ENCODE results near the gene PKNOX2. TPM values are rescaled to one million over a fixed set of nuclear protein-coding genes. Genes with fewer than 3 reads are reported as not detected.

PKNOX2 gene
- total and polyA plus RNA-seq, 2 donors: 4.7 to 6.5 TPM

DNA sequence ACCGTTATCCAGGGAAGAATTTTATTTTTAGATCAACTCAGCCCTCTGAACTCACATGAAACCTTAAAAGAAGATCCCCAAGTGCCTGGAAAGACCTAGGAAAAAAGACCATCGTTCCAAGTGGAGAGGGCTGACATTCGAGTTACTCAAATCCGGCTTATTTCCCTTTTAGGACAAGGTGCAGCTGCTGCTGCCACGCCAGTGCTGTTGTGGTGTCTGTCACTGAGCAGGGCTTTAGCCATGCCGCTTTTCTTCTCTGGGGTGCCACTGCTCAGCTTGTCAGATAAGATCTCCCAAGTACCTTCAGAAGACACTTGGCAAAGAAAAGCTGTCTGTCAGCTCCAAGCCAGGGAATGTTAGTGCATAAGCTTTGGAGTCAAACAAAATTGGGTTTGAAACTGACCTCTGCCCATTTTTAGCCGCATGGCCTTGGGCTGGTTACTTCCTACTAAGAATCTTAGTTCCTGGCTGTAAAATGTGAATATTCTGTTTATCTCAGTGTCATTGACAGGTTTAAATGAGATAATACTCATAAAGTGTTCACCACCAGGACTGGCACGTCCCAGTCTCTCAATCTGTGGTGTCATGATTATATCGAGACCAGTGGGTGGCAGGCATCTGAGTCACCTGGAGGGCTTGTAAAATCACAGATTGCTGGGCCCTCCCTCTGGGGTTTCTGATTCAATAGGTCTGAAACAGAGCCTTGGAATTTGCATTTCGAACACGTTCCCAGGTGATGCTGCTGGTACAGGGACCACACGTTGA, 117.5 kb downstream of the PKNOX2 start:
- WGBS: 43% methylated on average over 12 of the region's 12 CpGs
- DNase-seq (ENCODE audit: extremely low spot score): no peak
- H3K27ac ChIP-seq (ENCODE audit: low read depth): no peak overlapping the region

DNA sequence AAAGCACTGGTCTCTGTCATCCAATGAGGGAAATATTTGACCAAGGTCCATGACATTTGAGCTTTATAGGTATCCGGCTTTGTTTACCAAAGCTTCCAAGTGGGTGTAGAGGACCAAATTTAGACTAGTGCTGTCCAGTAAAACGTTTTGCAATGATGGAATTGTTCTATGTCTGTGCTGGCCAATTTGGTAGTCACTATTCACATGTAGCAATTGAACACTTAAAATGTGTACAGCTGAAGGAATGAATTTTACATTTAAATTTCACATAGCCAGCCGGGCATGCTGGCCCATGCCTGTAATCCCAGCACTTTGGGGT, 118.0 kb downstream of the PKNOX2 start:
- no peak for DNase-seq (ENCODE audit: extremely low spot score)
- WGBS: 54% methylated on average over 3 of the region's 3 CpGs
- no peak overlapping the region for H3K27ac ChIP-seq (ENCODE audit: low read depth)
- no peaks in the 10 kb centered on the region for H3K36me3 ChIP-seq (ENCODE audit: insufficient read depth)
- peaks cover 5% of the 10 kb centered on the region for H3K4me1 ChIP-seq (ENCODE audit: insufficient read depth)
- no peak overlapping the region for H3K4me3 ChIP-seq (ENCODE audit: low read depth, low read length)

More for the DNA sequence above, 117.5 kb downstream of the PKNOX2 start:
- Histone ChIP-seq H3K36me3 (ENCODE audit: insufficient read depth) (no peaks in the 10 kb centered on the region), H3K4me3 (ENCODE audit: low read depth, low read length) (no peak overlapping the region), H3K4me1 (ENCODE audit: insufficient read depth) (peaks cover 2% of the 10 kb centered on the region)

- H3K27ac ChIP-seq (ENCODE audit: low read depth): no peak overlapping the region
- DNase-seq (ENCODE audit: extremely low spot score): no peak
- no peaks in the 10 kb centered on the region for H3K36me3 ChIP-seq (ENCODE audit: insufficient read depth)
- H3K4me3 ChIP-seq (ENCODE audit: low read depth, low read length): no peak overlapping the region
- H3K4me1 ChIP-seq (ENCODE audit: insufficient read depth): peaks cover 5% of the 10 kb centered on the region
- 87% methylated on average over 10 of the region's 10 CpGs for WGBS
These were observed 119.8 kb downstream of the PKNOX2 start for GRCh38 chr11:125284245-125284850.

- no peak overlapping the region for H3K4me3 ChIP-seq (ENCODE audit: low read depth, low read length)
- 85% methylated on average over 7 of the region's 7 CpGs for WGBS
- no peak for DNase-seq (ENCODE audit: extremely low spot score)
- H3K27ac ChIP-seq (ENCODE audit: low read depth): no peak overlapping the region
- peaks cover 5% of the 10 kb centered on the region for H3K4me1 ChIP-seq (ENCODE audit: insufficient read depth)
- H3K36me3 ChIP-seq (ENCODE audit: insufficient read depth): no peaks in the 10 kb centered on the region
These were observed 121.3 kb downstream of the PKNOX2 start for GRCh38 chr11:125285844-125286243.

DNA sequence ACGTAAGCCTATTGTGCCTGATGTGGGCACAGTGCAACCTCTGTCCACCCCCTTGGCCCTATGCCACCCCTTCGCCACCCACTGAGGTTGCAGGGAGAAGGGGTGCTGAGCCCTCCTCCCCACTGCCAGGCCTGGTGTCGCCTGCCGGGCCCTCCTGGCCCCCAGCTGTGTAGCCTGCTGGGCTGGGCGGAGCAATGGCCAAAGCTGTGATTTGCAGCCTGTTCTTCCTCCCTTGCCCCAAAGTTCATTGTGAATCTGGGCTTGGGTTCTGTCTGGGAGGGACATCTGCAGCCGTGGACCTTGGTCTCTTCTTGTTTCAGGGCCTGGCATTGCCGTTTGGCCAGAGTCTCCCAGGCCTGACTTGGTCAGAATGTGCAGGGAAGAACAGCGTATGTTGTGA, 121.9 kb downstream of the PKNOX2 start:
- 72% methylated on average over 8 of the region's 8 CpGs for WGBS
- no peak for DNase-seq (ENCODE audit: extremely low spot score)
- Histone ChIP-seq H3K4me3 (ENCODE audit: low read depth, low read length) (no peak overlapping the region), H3K36me3 (ENCODE audit: insufficient read depth) (no peaks in the 10 kb centered on the region), H3K27ac (ENCODE audit: low read depth) (no peak overlapping the region), H3K4me1 (ENCODE audit: insufficient read depth) (peaks cover 5% of the 10 kb centered on the region)

DNA sequence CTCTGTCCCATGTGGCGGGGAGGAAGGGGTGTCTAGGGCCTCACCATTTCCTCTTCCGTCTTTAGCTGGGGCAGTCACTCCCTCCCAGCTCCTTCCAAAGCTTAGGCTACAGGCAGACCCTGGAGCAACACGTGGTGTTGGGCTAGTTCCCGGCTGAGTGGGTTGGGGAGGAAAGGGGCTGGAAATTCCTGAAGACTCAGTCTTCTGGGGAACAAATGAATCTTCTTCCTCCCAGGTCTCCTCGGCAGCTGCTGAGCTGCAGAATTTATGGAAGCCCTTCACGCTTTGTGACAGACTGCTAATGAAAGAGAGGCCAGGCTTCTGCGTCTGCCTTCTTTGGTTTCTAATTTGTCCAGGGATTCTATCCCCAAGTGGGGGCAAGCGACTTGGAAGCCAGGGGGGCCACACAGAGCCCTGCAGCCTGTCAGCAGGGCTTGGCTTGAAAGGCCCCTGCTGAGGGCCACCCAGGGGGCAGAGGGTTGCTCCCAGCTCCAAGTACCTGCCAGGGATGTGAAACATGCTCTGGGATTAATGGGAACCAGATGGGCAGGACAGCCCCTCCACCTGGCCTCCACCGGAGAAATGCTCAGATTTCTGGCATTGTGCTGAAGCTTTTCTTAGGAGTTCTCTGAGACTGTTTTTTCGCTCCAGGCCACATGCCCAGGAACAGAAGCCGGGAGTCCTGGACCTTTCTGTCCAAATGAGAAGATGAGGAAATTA, 123.1 kb downstream of the PKNOX2 start:
- peak; percentile 54 for DNase-seq (ENCODE audit: extremely low spot score)
- Histone ChIP-seq H3K27ac (ENCODE audit: low read depth) (no peak overlapping the region), H3K36me3 (ENCODE audit: insufficient read depth) (no peaks in the 10 kb centered on the region), H3K4me3 (ENCODE audit: low read depth, low read length) (no peak overlapping the region), H3K4me1 (ENCODE audit: insufficient read depth) (peaks cover 3% of the 10 kb centered on the region)
- WGBS: 46% methylated on average over 11 of the region's 11 CpGs

DNA sequence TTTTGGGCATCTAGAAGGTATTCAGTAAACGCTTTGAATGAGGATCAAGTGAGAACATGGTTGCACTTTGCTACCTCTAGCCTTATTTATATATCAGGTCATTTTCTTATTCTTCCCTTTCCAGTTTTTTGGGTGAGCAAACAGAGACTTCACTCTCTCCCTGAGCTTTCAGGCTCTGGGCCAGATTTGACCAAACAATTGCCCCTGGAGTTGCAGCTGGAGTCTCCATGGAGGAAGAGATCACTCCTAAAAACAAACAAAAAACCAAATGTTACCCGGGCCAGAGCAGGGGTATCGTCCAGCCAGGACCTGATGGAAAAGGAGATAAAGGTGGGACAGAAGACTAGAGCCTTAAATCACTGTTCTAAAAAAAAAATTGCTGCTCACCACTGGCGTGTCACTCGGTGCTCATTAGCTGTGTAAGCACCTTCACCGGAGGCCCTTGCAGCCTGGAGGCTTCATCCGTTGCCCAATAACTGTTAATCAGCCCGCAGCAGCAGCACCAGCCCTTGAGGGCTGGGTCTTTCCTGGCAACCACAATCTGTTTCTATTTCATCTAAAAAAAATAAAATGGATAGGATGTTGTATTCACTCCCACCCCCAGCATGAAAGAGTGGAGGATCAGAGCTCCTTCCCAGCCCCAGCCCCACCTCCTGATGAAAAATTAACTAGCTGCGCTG, 125.0 kb downstream of the PKNOX2 start:
- no peak for DNase-seq (ENCODE audit: extremely low spot score)
- H3K4me1 ChIP-seq (ENCODE audit: insufficient read depth): peaks cover 3% of the 10 kb centered on the region
- 63% methylated on average over 9 of the region's 9 CpGs for WGBS
- no peak overlapping the region for H3K4me3 ChIP-seq (ENCODE audit: low read depth, low read length)
- no peaks in the 10 kb centered on the region for H3K36me3 ChIP-seq (ENCODE audit: insufficient read depth)
- H3K27ac ChIP-seq (ENCODE audit: low read depth): no peak overlapping the region

- Histone ChIP-seq H3K27ac (ENCODE audit: low read depth) (no peak overlapping the region), H3K36me3 (ENCODE audit: insufficient read depth) (no peaks in the 10 kb centered on the region), H3K4me1 (ENCODE audit: insufficient read depth) (peaks cover 3% of the 10 kb centered on the region), H3K4me3 (ENCODE audit: low read depth, low read length) (no peak overlapping the region)
- WGBS: 80% methylated on average over 5 of the region's 5 CpGs
- DNase-seq (ENCODE audit: extremely low spot score): no peak
These were observed 125.7 kb downstream of the PKNOX2 start for GRCh38 chr11:125290263-125290662.

- DNase-seq (ENCODE audit: extremely low spot score): no peak
- H3K4me3 ChIP-seq (ENCODE audit: low read depth, low read length): no peak overlapping the region
- no peak overlapping the region for H3K27ac ChIP-seq (ENCODE audit: low read depth)
- WGBS: 94% methylated on average over 6 of the region's 6 CpGs
- H3K36me3 ChIP-seq (ENCODE audit: insufficient read depth): no peaks in the 10 kb centered on the region
- peaks cover 3% of the 10 kb centered on the region for H3K4me1 ChIP-seq (ENCODE audit: insufficient read depth)
These were observed 127.5 kb downstream of the PKNOX2 start for GRCh38 chr11:125292100-125292499.

GRCh38 chr11:125293596-125293995, 129.0 kb downstream of the PKNOX2 start:
- no peak overlapping the region for H3K4me3 ChIP-seq (ENCODE audit: low read depth, low read length)
- no peaks in the 10 kb centered on the region for H3K36me3 ChIP-seq (ENCODE audit: insufficient read depth)
- no peak for DNase-seq (ENCODE audit: extremely low spot score)
- H3K4me1 ChIP-seq (ENCODE audit: insufficient read depth): no peaks in the 10 kb centered on the region
- 94% methylated on average over 5 of the region's 5 CpGs for WGBS
- H3K27ac ChIP-seq (ENCODE audit: low read depth): no peak overlapping the region

DNA sequence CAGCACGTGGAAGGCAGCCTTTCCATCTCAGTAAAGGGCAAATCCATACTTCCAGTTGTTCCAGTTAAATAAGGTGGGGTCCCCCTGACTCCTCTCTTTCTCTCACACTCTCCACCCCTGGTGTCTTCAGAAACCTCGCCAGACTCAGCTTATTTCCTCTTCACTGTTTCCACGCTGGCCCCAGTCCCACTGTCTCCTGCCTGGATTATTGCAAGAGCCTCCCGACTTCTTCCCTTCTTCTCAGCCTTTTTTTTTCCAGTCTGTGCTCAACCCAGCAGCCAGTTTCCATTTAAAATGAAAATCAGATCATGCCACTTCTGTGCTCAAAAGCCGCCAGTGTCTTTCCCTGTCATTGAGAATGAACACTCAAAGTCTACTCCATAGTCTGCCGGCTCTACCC, 131.4 kb downstream of the PKNOX2 start:
- Histone ChIP-seq H3K4me1 (ENCODE audit: insufficient read depth) (no peaks in the 10 kb centered on the region), H3K36me3 (ENCODE audit: insufficient read depth) (no peaks in the 10 kb centered on the region), H3K4me3 (ENCODE audit: low read depth, low read length) (no peak overlapping the region), H3K27ac (ENCODE audit: low read depth) (no peak overlapping the region)
- DNase-seq (ENCODE audit: extremely low spot score): no peak
- WGBS: 41% methylated on average over 6 of the region's 6 CpGs

DNA sequence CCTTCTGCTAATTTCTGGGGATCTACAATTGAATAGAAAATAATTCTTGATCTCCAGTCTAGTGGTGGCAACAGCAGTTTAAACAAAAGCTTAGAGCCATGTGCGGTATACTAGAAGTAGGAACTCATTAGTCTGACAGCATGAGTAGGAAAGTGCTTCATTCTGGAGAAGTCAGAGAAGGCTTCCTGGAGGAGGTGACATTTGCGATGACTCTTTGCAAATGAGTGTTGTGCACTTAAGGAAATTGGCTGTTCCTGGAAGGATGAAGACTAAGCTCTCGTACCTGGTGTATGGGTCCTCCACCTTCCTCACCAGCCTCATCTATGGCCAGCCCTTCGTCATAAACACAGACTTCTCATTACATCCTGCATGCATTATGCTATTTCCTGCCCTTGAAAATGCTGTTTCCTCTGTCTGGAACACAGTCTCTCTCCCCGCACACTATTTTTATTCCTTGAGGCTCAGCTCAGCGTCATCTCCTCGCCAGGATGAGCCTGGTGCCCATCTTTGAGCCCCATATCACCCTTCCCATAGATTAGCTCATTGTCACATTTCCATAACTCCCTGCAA, 132.9 kb downstream of the PKNOX2 start:
- no peak for DNase-seq (ENCODE audit: extremely low spot score)
- no peak overlapping the region for H3K4me3 ChIP-seq (ENCODE audit: low read depth, low read length)
- WGBS: 88% methylated on average over 7 of the region's 7 CpGs
- no peak overlapping the region for H3K27ac ChIP-seq (ENCODE audit: low read depth)
- no peaks in the 10 kb centered on the region for H3K36me3 ChIP-seq (ENCODE audit: insufficient read depth)
- H3K4me1 ChIP-seq (ENCODE audit: insufficient read depth): no peaks in the 10 kb centered on the region

DNA sequence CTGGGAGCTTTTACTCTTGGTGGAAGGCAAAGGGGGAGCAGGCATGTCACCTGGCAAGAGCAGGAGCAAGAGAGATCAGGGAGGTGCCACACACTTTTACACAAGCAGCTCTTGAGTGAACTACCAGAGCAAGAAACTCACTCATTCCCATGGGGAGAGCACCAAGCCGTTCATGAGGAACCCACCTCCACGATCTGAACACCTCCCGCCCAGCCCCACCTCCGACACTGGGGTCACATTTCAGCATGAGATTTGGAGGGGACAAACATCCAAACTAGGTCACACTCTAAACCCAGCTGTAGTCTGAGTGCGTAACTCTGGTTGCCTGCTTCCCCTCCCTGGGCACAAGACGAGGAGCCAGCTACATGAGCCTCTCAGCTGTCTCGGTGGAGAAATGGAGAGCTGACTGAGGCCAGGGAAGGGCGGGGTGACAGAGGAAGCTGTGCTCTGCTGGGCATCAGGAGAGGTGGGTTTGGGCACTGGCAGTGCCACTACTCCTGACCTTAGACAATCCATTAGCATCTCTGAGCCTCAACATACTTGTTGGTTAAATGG, 134.6 kb downstream of the PKNOX2 start:
- Histone ChIP-seq H3K27ac (ENCODE audit: low read depth) (no peak overlapping the region), H3K36me3 (ENCODE audit: insufficient read depth) (no peaks in the 10 kb centered on the region), H3K4me1 (ENCODE audit: insufficient read depth) (no peaks in the 10 kb centered on the region), H3K4me3 (ENCODE audit: low read depth, low read length) (no peak overlapping the region)
- 93% methylated on average over 8 of the region's 8 CpGs for WGBS
- no peak for DNase-seq (ENCODE audit: extremely low spot score)
